ENCODE results near the gene ZNF558. TPM values are rescaled to one million over a fixed set of nuclear protein-coding genes. Genes with fewer than 3 reads are reported as not detected.
A peak's percentile ranks its signal among the peaks of the same experiment; 100 is the strongest.
"Not testable (repeated sequence)": the region's sequence is repeated elsewhere in the genome, so short reads cannot be mapped to it uniquely, and the experiment has no call there.

Gene ZNF558
- polyA plus RNA-seq, 1 donor from 2014 or later: 7.9 TPM

DNA sequence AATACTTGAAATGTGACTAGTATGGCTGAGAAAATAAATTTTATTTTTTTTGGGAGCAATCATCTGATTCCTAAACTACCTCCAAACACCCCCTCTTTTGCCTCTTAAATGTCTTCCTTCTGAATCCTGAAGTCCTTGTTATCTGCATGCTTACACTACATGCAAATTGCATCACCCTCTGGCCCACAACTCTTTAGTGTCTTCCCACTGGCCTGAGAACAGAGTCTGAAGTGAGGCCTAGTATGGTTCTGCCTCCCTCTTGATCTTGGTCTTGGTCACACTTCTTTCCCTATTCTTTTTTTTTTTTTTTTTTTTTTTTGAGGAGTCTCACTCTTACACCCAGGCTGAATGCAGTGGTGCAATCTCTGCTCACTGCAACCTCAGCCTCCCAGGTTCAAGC is 4.8 kb downstream of the ZNF558 start:
- H3K4me3 Mint-ChIP-seq: peak overlapping the region in 1 of 4 donors; percentile 34
- H3K27me3 Mint-ChIP-seq: no peaks in the 10 kb centered on the region
- H3K36me3 Mint-ChIP-seq: peaks cover 16% of the 10 kb centered on the region
- H3K27ac Mint-ChIP-seq: no peak overlapping the region
- H3K4me1 Mint-ChIP-seq: peaks cover 0 to 10% (median 2%) of the 10 kb centered on the region in 3 donors
- no peaks in the 10 kb centered on the region for H3K9me3 Mint-ChIP-seq

GRCh38 chr19:8826371-8826770 is 5.7 kb downstream of the ZNF558 start:
- H3K27ac Mint-ChIP-seq: no peak overlapping the region
- H3K27me3 Mint-ChIP-seq: no peaks in the 10 kb centered on the region
- peaks cover 16% of the 10 kb centered on the region for H3K36me3 Mint-ChIP-seq
- no peaks in the 10 kb centered on the region for H3K9me3 Mint-ChIP-seq
- peaks cover 0 to 5% (median 2%) of the 10 kb centered on the region in 3 donors for H3K4me1 Mint-ChIP-seq
- no peak overlapping the region for H3K4me3 Mint-ChIP-seq

GRCh38 chr19:8821748-8822241 is 10.3 kb downstream of the ZNF558 start:
- Mint-ChIP-seq H3K36me3 (peaks cover 38% of the 10 kb centered on the region), H3K4me3 (no peak overlapping the region), H3K27ac (no peak overlapping the region), H3K27me3 (no peaks in the 10 kb centered on the region), H3K9me3 (peaks cover 8 to 28% (median 8%) of the 10 kb centered on the region in 3 donors), H3K4me1 (peaks cover 0 to 3% (median 2%) of the 10 kb centered on the region in 3 donors)

DNA sequence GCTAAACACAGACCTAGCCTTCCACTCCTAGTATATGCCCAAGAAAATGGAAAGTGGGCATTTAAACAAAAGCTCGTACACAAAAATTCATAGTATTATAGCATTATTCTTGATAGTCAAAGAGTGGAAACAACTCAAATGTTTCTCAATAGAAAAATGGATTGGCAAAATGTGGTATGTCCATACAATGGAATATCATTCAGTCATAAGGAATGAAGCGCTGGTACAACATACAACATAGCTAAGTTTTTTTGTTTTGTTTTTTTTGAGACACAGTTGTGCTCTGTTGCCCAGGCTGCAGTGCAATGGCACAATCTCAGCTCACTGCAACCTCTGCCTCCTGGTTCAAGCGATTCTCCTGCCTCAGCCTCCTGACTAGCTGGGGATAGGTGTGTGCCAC is 11.9 kb downstream of the ZNF558 start:
- no peak overlapping the region for H3K27ac Mint-ChIP-seq
- peaks cover 0 to 2% (median 0%) of the 10 kb centered on the region in 3 donors for H3K4me1 Mint-ChIP-seq
- no peaks in the 10 kb centered on the region for H3K27me3 Mint-ChIP-seq
- H3K9me3 Mint-ChIP-seq: peaks cover 12 to 43% (median 13%) of the 10 kb centered on the region in 3 donors
- no peak overlapping the region for H3K4me3 Mint-ChIP-seq
- H3K36me3 Mint-ChIP-seq: peaks cover 46% of the 10 kb centered on the region

DNA sequence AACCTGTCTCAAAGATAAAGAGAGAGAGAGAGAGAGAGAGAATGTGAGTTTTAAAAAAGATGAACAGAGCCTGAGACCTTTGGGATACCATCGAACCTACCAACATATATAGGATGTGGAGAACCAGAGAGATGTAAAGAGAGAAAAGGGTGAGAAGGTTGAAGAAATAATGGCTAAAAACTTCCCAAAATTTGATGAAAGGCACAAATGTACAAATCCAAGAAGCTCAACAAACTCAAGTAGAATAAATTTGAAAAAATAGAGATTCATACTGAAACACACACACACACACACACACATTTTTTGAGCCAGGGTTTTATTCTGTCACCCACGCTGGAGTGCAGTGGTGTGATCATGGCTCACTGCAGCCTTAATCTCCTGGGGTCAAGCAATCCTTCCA is 16.3 kb downstream of the ZNF558 start:
- Mint-ChIP-seq H3K4me3 (no peak overlapping the region), H3K36me3 (peaks cover 57% of the 10 kb centered on the region), H3K9me3 (peaks cover 25 to 71% (median 40%) of the 10 kb centered on the region in 3 donors)

DNA sequence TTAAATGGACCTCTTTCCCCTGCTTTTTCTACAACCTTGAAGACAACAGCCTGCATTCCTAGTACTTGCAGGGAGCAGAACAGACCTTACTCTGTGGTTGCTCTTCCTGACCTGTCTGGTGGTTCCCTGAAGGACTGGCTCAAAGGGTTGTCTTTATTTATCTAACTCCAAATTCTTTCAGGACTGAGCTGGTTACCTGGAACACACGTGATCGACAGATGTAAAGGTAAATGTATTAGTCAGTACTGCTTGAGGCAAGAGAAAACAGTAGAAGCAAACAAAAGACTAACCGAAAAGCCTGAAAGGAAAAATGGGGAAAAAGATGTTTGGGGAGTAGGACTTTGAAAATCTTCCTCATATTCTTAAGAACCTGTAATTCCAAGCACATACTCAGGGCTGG is 17.9 kb downstream of the ZNF558 start:
- H3K27ac Mint-ChIP-seq: no peak overlapping the region
- peaks cover 47% of the 10 kb centered on the region for H3K36me3 Mint-ChIP-seq
- H3K4me1 Mint-ChIP-seq: peaks cover 0 to 2% (median 0%) of the 10 kb centered on the region in 3 donors
- H3K27me3 Mint-ChIP-seq: no peaks in the 10 kb centered on the region
- H3K4me3 Mint-ChIP-seq: no peak overlapping the region
- H3K9me3 Mint-ChIP-seq: peaks cover 29 to 65% (median 45%) of the 10 kb centered on the region in 3 donors

More for the DNA sequence above, 16.3 kb downstream of the ZNF558 start:
- Mint-ChIP-seq H3K27me3 (no peaks in the 10 kb centered on the region), H3K27ac (no peak overlapping the region), H3K4me1 (peaks cover 0 to 2% (median 0%) of the 10 kb centered on the region in 3 donors)

- H3K4me1 Mint-ChIP-seq: no peaks in the 10 kb centered on the region
- H3K27ac Mint-ChIP-seq: no peak overlapping the region
- H3K9me3 Mint-ChIP-seq: peaks cover 28 to 61% (median 55%) of the 10 kb centered on the region in 3 donors
- H3K36me3 Mint-ChIP-seq: peaks cover 45% of the 10 kb centered on the region
- H3K4me3 Mint-ChIP-seq: no peak overlapping the region
- H3K27me3 Mint-ChIP-seq: no peaks in the 10 kb centered on the region
Measured at GRCh38 chr19:8811315-8812172, 20.6 kb downstream of the ZNF558 start.

DNA sequence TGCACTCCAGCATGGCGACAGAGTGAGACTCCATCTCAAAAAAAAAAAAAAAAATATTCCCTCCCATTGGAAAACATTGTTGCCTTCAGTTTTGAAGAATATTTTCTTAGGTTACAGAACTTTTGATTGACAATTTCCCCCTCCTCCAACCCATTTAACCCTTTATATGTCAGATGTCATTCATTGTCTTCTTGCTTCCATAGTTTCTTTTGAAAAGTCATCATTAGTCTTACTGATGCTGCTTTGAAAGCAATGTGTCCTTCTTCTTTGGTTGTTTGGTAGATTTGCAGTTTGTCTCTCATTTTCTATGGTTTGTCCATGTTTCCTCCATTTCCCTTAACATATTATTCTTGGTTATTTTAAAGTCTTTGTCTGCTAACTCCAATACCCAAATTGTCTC is 25.4 kb downstream of the ZNF558 start:
- no peaks in the 10 kb centered on the region for H3K4me1 Mint-ChIP-seq
- peaks cover 23% of the 10 kb centered on the region for H3K36me3 Mint-ChIP-seq
- peaks cover 18 to 50% (median 43%) of the 10 kb centered on the region in 3 donors for H3K9me3 Mint-ChIP-seq
- peak overlapping the region in 2 of 4 donors; percentile 33 to 34 for H3K4me3 Mint-ChIP-seq
- no peak overlapping the region for H3K27ac Mint-ChIP-seq
- no peaks in the 10 kb centered on the region for H3K27me3 Mint-ChIP-seq

- Mint-ChIP-seq H3K4me1 (no peaks in the 10 kb centered on the region), H3K27ac (no peak overlapping the region), H3K9me3 (peaks cover 5 to 14% (median 8%) of the 10 kb centered on the region in 3 donors), H3K27me3 (no peaks in the 10 kb centered on the region), H3K36me3 (no peaks in the 10 kb centered on the region), H3K4me3 (no peak overlapping the region)
Measured at GRCh38 chr19:8794823-8795222, 37.3 kb downstream of the ZNF558 start.

GRCh38 chr19:8773587-8773986 is 58.5 kb downstream of the ZNF558 start:
- H3K27me3 Mint-ChIP-seq, H3K36me3 Mint-ChIP-seq, H3K9me3 Mint-ChIP-seq, H3K27ac Mint-ChIP-seq, H3K4me1 Mint-ChIP-seq: not testable (repeated sequence)
- peak overlapping the region in 1 of 4 donors; percentile 25 for H3K4me3 Mint-ChIP-seq

DNA sequence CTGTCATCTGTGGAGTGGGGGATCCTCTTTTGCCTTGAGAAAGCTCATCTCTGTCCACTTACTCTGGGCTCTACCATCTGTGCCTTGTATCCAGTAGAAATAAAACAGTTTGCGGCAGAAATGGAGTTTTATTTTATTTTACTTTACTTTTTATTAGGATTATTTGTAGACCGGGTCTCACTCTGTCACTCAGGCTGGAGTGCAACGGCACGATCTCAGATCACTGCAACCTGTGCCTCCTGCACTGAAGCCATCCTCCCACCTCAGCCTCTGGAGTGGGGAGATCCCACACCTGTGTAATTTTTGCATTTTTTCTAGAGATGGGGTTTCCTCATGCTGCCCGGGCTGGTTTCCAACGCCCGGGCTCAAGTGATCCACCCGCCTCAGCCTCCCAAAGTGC is 62.8 kb downstream of the ZNF558 start:
- H3K36me3 Mint-ChIP-seq, H3K4me3 Mint-ChIP-seq, H3K9me3 Mint-ChIP-seq, H3K27me3 Mint-ChIP-seq, H3K4me1 Mint-ChIP-seq, H3K27ac Mint-ChIP-seq: not testable (repeated sequence)

GRCh38 chr19:8767257-8767656 is 64.8 kb downstream of the ZNF558 start:
- not testable (repeated sequence) for H3K36me3 Mint-ChIP-seq, H3K9me3 Mint-ChIP-seq, H3K4me1 Mint-ChIP-seq

More at GRCh38 chr19:8767257-8767656, 64.8 kb downstream of the ZNF558 start:
- H3K27me3 Mint-ChIP-seq, H3K27ac Mint-ChIP-seq, H3K4me3 Mint-ChIP-seq: not testable (repeated sequence)

Other genes starting within 250 kb of the ZNF558 start
- gene ADAMTS10, start 221.6 kb downstream of the ZNF558 start, polyA plus RNA-seq: not detected
- not detected for gene NFILZ, start 201.7 kb downstream of the ZNF558 start, polyA plus RNA-seq
- gene ACTL9, start 133.5 kb downstream of the ZNF558 start, polyA plus RNA-seq: not detected
- gene OR2Z1, start 110.7 kb downstream of the ZNF558 start, polyA plus RNA-seq: not detected
- gene MBD3L1, start 73 bp upstream of the ZNF558 start, polyA plus RNA-seq: not detected
- not detected for gene MUC16, start 178.1 kb upstream of the ZNF558 start, polyA plus RNA-seq